ENCODE data around the gene DNAH3.
A peak's percentile ranks its signal among the peaks of the same experiment; 100 is the strongest.

Gene DNAH3

GRCh38 chr16:20900299-20901067 lies 250.2 kb downstream of the DNAH3 start, which contains the start of the genes DCUN1D3 and LYRM1:
Gene DCUN1D3 (minus strand): TSS chr16:20900358. CDS start chr16:20862538, 37,820 bp downstream.
Gene LYRM1 (plus strand): TSS chr16:20900771. CDS start chr16:20915556, 14,785 bp downstream.
- peak; percentile 93 to 94 for DNase-seq

DNA sequence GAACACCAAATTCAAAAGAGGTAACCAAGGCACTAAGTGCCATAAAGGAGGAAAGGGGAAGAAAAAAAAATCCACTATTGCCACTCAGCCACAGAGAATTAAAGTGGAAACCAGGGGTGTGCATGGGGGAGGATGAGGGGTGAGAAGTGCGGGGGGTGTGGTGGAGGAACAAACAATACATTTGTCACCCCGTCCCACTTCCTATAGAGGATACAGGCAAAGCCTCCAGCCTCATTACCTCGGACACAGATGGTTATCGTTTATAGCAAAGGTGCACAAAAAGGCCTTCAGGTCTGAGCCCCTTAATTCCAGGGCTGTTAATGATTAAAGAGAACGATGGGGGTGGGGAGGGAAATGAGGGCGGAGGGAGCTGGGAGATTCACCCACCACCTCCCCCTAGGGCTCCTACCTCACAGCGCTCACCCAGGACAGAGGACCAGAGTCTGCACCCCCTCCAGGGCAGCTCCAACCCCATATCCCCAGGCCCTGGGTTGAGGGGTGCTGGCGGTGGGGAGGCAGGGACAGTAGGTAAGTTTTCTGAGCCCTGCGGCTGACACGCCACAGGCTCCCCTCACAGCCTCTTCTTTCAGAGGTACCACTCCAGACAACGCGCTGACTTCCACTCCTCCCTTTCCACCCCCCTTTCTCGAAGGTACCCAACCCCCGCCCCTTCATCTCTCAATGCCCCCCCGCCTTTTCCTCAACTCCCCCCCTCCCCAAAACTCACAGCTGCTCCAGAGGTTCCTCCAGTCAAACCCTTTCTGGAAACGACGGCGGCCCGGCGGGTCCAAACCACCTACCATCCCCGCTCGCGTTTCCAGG lies 251.0 kb downstream of the DNAH3 start:
- DNase-seq, result no peak

DNA sequence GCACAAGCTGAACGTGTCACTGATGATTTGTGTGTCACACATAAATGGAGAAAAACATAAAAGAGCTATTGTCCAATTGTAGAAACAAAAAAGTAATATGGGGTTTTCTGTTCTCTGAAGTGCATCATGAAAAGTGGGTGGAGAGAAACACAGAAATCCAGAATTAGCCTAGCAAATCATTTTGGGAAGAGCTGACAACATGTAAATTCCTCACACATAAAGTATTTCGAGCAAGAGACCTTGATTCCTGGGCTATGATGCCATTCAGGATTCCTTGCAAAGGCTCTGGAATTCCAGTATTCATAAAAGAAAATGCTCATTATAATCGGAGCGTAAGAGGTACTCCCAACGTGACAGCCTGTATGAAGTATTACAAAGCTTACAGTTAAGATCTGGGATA lies 251.6 kb downstream of the DNAH3 start:
- no peak for DNase-seq

DNA sequence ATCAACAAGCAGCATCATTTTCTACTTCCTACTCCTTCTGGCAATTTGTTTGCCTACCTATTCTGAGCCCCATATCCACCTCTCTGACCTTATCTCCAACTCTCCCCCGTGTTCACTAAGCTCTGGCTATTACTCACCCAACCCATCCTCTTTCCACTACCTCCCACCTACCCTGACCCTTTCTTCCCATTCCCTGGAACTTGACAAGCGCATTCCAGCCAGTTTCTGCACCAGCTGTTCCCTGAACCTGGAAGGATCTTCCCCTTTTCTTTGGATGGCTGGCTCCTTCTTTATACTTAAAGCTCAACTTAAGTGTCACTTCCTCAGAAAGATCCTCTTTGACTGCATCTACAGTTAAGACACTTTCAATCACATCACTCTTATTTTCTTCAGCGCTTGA lies 252.7 kb downstream of the DNAH3 start:
- DNase-seq, result no peak

DNA sequence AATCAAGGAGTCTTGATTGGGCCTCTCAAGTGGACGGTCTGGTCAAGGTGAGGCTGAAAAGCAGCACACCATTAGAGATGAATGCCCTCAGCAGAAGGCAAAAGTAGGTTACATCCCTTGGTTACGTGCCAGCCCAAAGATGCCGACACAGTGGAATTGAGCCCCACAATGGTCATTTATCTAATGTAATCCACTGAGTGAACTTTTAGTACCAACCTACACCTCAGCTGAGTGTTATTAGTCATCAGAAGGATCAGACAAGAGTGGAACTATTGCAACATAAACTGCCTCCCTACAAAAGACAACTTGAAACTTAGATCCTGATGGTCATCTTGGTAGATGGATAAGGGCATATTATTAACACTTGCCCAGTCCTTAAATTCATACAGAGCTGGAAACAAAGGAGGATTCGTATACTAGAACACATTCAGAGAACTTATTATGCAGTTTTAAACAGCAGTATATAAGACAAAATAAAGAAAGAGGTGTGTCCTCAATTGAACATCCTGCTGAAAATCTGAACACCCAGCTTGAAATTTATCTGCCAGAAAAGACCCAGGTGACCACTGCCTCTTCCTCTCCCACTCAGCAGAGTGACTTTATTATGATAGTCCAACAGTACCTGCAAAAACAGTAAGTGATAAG lies 253.3 kb downstream of the DNAH3 start:
- no peak for DNase-seq

- no peak for DNase-seq
These were observed 256.3 kb downstream of the DNAH3 start for GRCh38 chr16:20894388-20894787.

- DNase-seq, result no peak
These were observed 260.9 kb downstream of the DNAH3 start for GRCh38 chr16:20889625-20890275.

DNA sequence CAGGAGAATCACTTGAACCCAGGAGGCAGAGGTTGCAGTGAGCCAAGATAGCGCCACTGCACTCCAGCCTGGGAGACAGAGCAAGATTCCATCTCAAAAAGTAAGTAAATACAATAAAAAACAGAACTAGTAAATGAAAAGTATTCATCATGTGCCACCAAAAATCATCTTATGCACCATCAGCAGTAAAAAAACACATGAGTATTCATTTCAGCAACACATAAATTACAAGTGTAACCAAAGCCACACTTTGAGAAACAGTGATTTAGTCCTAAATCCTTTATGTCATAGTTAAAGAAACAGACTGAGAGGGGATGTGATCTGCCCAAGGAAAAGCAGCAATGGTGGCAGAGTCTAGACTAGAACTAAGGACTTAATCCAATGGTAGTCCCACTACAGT lies 263.4 kb downstream of the DNAH3 start:
- no peak for DNase-seq

GRCh38 chr16:20886320-20886719 lies 264.3 kb downstream of the DNAH3 start:
- no peak for DNase-seq

- DNase-seq, result peak in 1 of 2 experiments; percentile 30
These were observed 266.4 kb downstream of the DNAH3 start for GRCh38 chr16:20884240-20884556.

DNA sequence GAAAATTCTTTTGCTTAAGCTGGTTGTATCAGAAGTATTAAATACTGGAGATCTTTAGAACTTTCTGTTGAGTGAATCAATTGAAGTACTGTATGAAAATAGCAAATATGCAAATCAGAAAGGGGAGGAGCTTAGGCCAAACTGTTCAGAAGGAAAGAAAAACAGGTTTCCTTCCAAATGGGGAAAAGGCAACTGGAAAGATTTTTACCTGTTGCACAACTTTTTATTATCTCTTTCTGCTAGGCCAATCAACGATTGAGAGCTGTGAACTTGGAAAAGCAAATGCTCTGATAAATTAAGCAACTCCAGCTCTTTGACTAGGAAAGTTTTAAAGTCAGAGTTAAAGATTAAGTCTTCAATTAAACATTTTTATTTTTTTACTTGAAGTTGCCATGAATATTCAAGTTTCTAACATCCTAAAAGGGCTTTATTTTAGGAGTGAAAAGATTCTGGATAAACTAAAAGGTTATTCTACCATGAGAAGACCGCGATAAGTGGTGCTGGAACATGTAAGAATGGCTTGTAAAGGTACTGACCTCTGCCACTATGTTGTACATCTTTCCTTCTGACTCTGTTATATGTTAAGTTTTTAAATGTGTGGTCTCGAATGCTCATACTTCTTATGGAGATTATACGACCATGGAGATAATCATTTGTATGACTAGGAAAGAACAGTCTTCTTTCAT lies 266.9 kb downstream of the DNAH3 start:
- no peak for DNase-seq
